ENCODE results near the gene TDRD1. TPM values are rescaled to one million over a fixed set of nuclear protein-coding genes. Genes with fewer than 3 reads are reported as not detected.

The TDRD1 gene
- total RNA-seq, 5 donors from 2014 or later (not counting 1 experiment from before 2014, with no cell fraction given) = 0.12 to 0.38 (median 0.25) TPM; not detected in 1

DNA sequence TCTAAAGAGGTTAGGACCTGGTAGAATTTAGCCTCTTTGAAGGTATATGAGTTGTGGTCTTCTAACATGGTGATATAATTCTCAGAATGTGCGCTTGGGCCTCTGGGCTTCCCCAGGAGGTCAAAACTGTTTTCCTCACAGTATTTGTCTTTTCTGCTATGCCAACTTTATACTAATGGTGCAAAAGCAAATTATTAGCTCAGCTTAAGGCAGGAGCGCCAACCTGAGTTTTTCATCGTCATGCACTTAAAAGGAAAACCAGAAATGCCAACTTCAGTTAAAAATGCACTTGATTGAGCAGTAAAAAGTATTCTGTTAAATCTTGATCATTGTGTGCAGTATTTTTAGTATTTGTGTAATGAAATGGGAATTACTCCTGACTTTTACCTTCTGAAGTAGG is 9.7 kb downstream of the TDRD1 start:
- ChIA-PET POLR2A (no interaction called here), CTCF (interaction anchor here in 1 of 2 donors (0.6 kb wide), 1 partner anchor 23 kb away, joined by 7 read pairs; no protein-coding TSS in a partner anchor)
- Mint-ChIP-seq H3K36me3 (no peaks in the 10 kb centered on the region), H3K4me3 (no peak overlapping the region), H3K9me3 (no peaks in the 10 kb centered on the region), H3K27ac (no peak overlapping the region), H3K27me3 (peaks cover 8 to 14% of the 10 kb centered on the region in 2 donors), H3K4me1 (no peaks in the 10 kb centered on the region)
- Histone ChIP-seq H3K27me3 (replicated peaks in 1 of 2; ENCODE audit: control insufficient read depth in 2 of 2, extremely low read depth in 1 of 2, insufficient read depth in 2 of 2, low read length in 1 of 2) (peaks cover 0 to 3% of the 10 kb centered on the region in 2 experiments), H3K9me3 (no peaks in the 10 kb centered on the region), H3K27ac (ENCODE audit: low read length) (no peak overlapping the region), H3K4me3 (ENCODE audit: control insufficient read depth in 1 of 2, extremely low read depth in 1 of 2, low read length in 1 of 2) (no peak overlapping the region), H3K4me1 (ENCODE audit: control insufficient read depth in 1 of 2, extremely low read depth in 1 of 2, insufficient read depth in 2 of 2, low read length in 2 of 2) (no peaks in the 10 kb centered on the region), H3K36me3 (ENCODE audit: control insufficient read depth in 2 of 2, extremely low read depth in 1 of 2, insufficient read depth in 1 of 2, low read length in 1 of 2) (no peaks in the 10 kb centered on the region)
- ATAC-seq (replicated peaks in 1 of 4) (no peak), DNase-seq (no peak)
- WGBS (ENCODE audit: insufficient coverage) = no CpG with 5 or more reads among the region's 3 CpGs

DNA sequence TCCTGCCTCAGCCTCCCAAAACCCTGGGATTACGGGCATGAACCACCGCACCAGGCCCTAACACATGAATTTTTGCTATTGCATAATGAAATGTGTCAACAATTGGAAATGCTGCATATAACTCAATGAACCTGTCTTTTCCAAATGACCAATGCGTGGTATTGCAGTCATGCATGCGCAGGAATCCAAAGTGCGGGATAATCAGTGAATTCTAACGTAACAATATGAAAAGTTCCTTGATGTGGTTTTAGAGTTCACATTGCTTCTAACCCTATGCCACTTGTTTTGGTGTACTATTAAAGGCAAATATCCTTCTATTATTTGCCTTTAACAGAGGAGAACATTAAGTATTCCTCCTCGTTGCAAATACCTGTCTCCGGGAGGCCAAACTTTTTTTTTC is 10.5 kb downstream of the TDRD1 start:
- H3K4me1 ChIP-seq (ENCODE audit: control insufficient read depth in 1 of 2, extremely low read depth in 1 of 2, insufficient read depth in 2 of 2, low read length in 2 of 2) = no peaks in the 10 kb centered on the region
- DNase-seq (no peak), ATAC-seq (replicated peaks in 1 of 4) (no peak)
- no peaks in the 10 kb centered on the region for H3K36me3 ChIP-seq (ENCODE audit: control insufficient read depth in 2 of 2, extremely low read depth in 1 of 2, insufficient read depth in 1 of 2, low read length in 1 of 2)
- ChIA-PET POLR2A (no interaction called here), CTCF (interaction anchor here in 1 of 2 donors (0.6 kb wide), 1 partner anchor 42 kb away, joined by 3 read pairs; no protein-coding TSS in a partner anchor)
- Mint-ChIP-seq H3K27me3 (peaks cover 8 to 19% of the 10 kb centered on the region in 2 donors), H3K9me3 (no peaks in the 10 kb centered on the region), H3K4me3 (no peak overlapping the region), H3K4me1 (no peaks in the 10 kb centered on the region), H3K27ac (no peak overlapping the region), H3K36me3 (no peaks in the 10 kb centered on the region)
- no peaks in the 10 kb centered on the region for H3K9me3 ChIP-seq
- no peak overlapping the region for H3K27ac ChIP-seq (ENCODE audit: low read length)
- no CpG with 5 or more reads among the region's 8 CpGs for WGBS (ENCODE audit: insufficient coverage)
- peaks cover 0 to 3% of the 10 kb centered on the region in 2 experiments for H3K27me3 ChIP-seq (replicated peaks in 1 of 2; ENCODE audit: control insufficient read depth in 2 of 2, extremely low read depth in 1 of 2, insufficient read depth in 2 of 2, low read length in 1 of 2)
- no peak overlapping the region for H3K4me3 ChIP-seq (ENCODE audit: control insufficient read depth in 1 of 2, extremely low read depth in 1 of 2, low read length in 1 of 2)

DNA sequence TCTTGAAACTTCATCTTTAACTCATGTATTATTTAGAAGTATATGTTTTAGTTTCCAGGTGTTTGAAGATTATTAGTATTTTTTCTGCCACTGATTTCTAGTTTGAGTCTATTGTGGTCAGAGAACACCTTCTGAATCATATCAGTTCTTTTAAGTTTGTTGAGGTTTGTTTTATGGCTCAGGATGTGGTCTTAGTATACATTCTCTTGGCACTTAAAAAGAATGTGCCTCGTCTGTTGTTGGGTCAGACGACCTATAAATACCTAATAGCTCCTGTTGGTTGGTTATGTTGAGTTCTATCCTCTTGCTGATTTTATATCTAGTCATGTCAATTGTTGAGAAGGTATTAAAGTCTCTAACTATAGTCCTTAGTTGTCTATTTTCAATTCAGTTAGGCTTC is 15.9 kb downstream of the TDRD1 start:
- ChIA-PET POLR2A (no interaction called here), CTCF (interaction anchor here in 1 of 2 donors (0.6 kb wide), 1 partner anchor 12 kb away, joined by 3 read pairs; no protein-coding TSS in a partner anchor)
- Mint-ChIP-seq H3K4me1 (peaks cover 0 to 7% (median 3%) of the 10 kb centered on the region in 3 donors), H3K4me3 (no peak overlapping the region), H3K27ac (no peak overlapping the region), H3K9me3 (no peaks in the 10 kb centered on the region), H3K36me3 (no peaks in the 10 kb centered on the region), H3K27me3 (peaks cover 16 to 43% of the 10 kb centered on the region in 2 donors)
- DNase-seq (no peak), ATAC-seq (replicated peaks in 1 of 4) (no peak)
- H3K27me3 ChIP-seq (replicated peaks in 1 of 2; ENCODE audit: control insufficient read depth in 2 of 2, extremely low read depth in 1 of 2, insufficient read depth in 2 of 2, low read length in 1 of 2) = peaks cover 0 to 16% of the 10 kb centered on the region in 2 experiments
- H3K4me3 ChIP-seq (ENCODE audit: control insufficient read depth in 1 of 2, extremely low read depth in 1 of 2, low read length in 1 of 2) = no peak overlapping the region
- no peak overlapping the region for H3K27ac ChIP-seq (ENCODE audit: low read length)
- H3K36me3 ChIP-seq (ENCODE audit: control insufficient read depth in 2 of 2, extremely low read depth in 1 of 2, insufficient read depth in 1 of 2, low read length in 1 of 2) = no peaks in the 10 kb centered on the region
- no CpG with 5 or more reads among the region's 2 CpGs for WGBS (ENCODE audit: insufficient coverage)
- no peaks in the 10 kb centered on the region for H3K4me1 ChIP-seq (ENCODE audit: control insufficient read depth in 1 of 2, extremely low read depth in 1 of 2, insufficient read depth in 2 of 2, low read length in 2 of 2)
- no peaks in the 10 kb centered on the region for H3K9me3 ChIP-seq

DNA sequence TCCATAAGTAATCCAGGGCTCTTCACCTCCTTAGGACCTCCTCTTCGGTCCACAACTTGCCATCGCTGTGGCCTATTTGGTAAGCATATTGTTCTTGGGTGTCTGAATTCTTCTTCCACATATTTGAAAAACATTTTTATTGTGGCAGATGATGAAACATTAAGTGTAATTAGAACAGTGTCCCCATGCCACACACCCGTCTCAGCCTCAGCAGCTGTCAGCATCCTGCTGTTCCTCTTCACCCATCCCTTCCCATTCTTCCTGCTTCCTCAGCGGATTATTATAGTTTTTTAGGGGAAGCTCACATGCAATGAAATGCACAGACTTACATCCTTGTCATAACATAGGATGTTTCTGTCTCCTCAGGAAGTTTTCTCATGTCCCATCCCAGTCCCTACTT is 20.1 kb downstream of the TDRD1 start:
- Mint-ChIP-seq H3K27me3 (peaks cover 34 to 49% of the 10 kb centered on the region in 2 donors), H3K4me3 (no peak overlapping the region), H3K9me3 (no peaks in the 10 kb centered on the region), H3K36me3 (no peaks in the 10 kb centered on the region), H3K27ac (no peak overlapping the region), H3K4me1 (peaks cover 0 to 7% (median 3%) of the 10 kb centered on the region in 3 donors)
- ATAC-seq (replicated peaks in 1 of 4) = no peak
- no peaks in the 10 kb centered on the region for H3K4me1 ChIP-seq (ENCODE audit: control insufficient read depth in 1 of 2, extremely low read depth in 1 of 2, insufficient read depth in 2 of 2, low read length in 2 of 2)
- CTCF ChIA-PET = no interaction called here
- no peak for DNase-seq
- no peaks in the 10 kb centered on the region for H3K36me3 ChIP-seq (ENCODE audit: control insufficient read depth in 2 of 2, extremely low read depth in 1 of 2, insufficient read depth in 1 of 2, low read length in 1 of 2)
- no CpG with 5 or more reads among the region's 4 CpGs for WGBS (ENCODE audit: insufficient coverage)
- H3K27me3 ChIP-seq (replicated peaks in 1 of 2; ENCODE audit: control insufficient read depth in 2 of 2, extremely low read depth in 1 of 2, insufficient read depth in 2 of 2, low read length in 1 of 2) = peaks cover 0 to 21% of the 10 kb centered on the region in 2 experiments
- H3K9me3 ChIP-seq = no peaks in the 10 kb centered on the region
- no peak overlapping the region for H3K4me3 ChIP-seq (ENCODE audit: control insufficient read depth in 1 of 2, extremely low read depth in 1 of 2, low read length in 1 of 2)
- POLR2A ChIA-PET = no interaction called here
- H3K27ac ChIP-seq (ENCODE audit: low read length) = no peak overlapping the region

DNA sequence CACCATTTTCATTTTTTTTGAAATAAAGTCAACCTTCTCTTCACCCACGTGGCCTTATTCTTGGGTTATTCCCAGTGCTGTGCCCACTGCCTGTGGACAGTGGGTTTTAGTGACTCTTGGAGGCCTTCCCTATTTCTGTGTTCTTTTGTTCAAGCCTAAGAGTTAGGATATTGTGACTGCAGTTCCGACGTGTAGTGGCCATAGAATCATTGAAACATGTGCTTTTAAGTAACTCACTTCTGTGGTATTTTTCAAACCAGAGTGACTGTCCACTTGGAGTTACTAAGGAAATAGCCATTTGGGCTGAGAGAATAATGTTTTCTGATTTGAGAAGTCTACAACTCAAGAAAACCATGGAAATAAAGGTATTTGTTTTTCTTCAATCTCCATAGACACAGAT is 23.7 kb downstream of the TDRD1 start:
- no peak overlapping the region for H3K27ac ChIP-seq (ENCODE audit: low read length)
- ChIA-PET CTCF (no interaction called here), POLR2A (no interaction called here)
- WGBS (ENCODE audit: insufficient coverage) = 60% methylated on average over 1 of the region's 3 CpGs
- no peaks in the 10 kb centered on the region for H3K4me1 Mint-ChIP-seq
- ATAC-seq (replicated peaks in 1 of 4) = no peak
- DNase-seq = no peak
- no peaks in the 10 kb centered on the region for H3K9me3 Mint-ChIP-seq
- peaks cover 34 to 39% of the 10 kb centered on the region in 2 donors for H3K27me3 Mint-ChIP-seq
- H3K4me3 ChIP-seq (ENCODE audit: control insufficient read depth in 1 of 2, extremely low read depth in 1 of 2, low read length in 1 of 2) = no peak overlapping the region
- H3K36me3 Mint-ChIP-seq = no peaks in the 10 kb centered on the region
- peaks cover 0 to 20% of the 10 kb centered on the region in 2 experiments for H3K27me3 ChIP-seq (replicated peaks in 1 of 2; ENCODE audit: control insufficient read depth in 2 of 2, extremely low read depth in 1 of 2, insufficient read depth in 2 of 2, low read length in 1 of 2)
- no peak overlapping the region for H3K27ac Mint-ChIP-seq
- H3K9me3 ChIP-seq = no peaks in the 10 kb centered on the region
- H3K4me1 ChIP-seq (ENCODE audit: control insufficient read depth in 1 of 2, extremely low read depth in 1 of 2, insufficient read depth in 2 of 2, low read length in 2 of 2) = no peaks in the 10 kb centered on the region
- no peaks in the 10 kb centered on the region for H3K36me3 ChIP-seq (ENCODE audit: control insufficient read depth in 2 of 2, extremely low read depth in 1 of 2, insufficient read depth in 1 of 2, low read length in 1 of 2)
- H3K4me3 Mint-ChIP-seq = no peak overlapping the region

DNA sequence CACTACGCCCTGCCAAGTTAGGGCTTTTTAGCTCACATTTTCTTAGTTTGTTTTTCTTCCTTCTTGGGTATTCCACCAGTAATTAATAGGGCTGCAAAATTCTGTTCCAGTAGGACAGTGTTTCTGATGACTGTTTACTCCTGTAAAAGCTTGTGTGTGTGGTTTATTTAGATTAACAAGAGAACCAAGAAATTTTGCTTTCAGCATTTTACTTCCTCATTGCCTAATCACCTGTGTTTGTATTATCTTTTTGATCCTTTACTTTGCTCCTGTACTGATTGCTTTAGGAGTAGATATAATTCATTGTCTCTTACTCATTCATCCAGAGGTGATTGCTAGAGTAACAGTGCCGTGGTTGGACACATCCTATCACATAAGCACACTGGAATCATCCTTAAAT is 27.7 kb downstream of the TDRD1 start:
- Histone ChIP-seq H3K27ac (ENCODE audit: low read length) (no peak overlapping the region), H3K4me3 (ENCODE audit: control insufficient read depth in 1 of 2, extremely low read depth in 1 of 2, low read length in 1 of 2) (no peak overlapping the region), H3K9me3 (no peaks in the 10 kb centered on the region), H3K27me3 (replicated peaks in 1 of 2; ENCODE audit: control insufficient read depth in 2 of 2, extremely low read depth in 1 of 2, insufficient read depth in 2 of 2, low read length in 1 of 2) (peaks cover 0 to 5% of the 10 kb centered on the region in 2 experiments), H3K36me3 (ENCODE audit: control insufficient read depth in 2 of 2, extremely low read depth in 1 of 2, insufficient read depth in 1 of 2, low read length in 1 of 2) (no peaks in the 10 kb centered on the region), H3K4me1 (ENCODE audit: control insufficient read depth in 1 of 2, extremely low read depth in 1 of 2, insufficient read depth in 2 of 2, low read length in 2 of 2) (no peaks in the 10 kb centered on the region)
- peaks cover 11 to 13% of the 10 kb centered on the region in 2 donors for H3K27me3 Mint-ChIP-seq
- ChIA-PET POLR2A (no interaction called here), CTCF (interaction anchor here in 1 of 2 donors (0.6 kb wide), 1 partner anchor 12 kb away, joined by 3 read pairs; no protein-coding TSS in a partner anchor)
- no peaks in the 10 kb centered on the region for H3K36me3 Mint-ChIP-seq
- WGBS (ENCODE audit: insufficient coverage) = 57% methylated on average over 1 of the region's 2 CpGs
- ATAC-seq (replicated peaks in 1 of 4) (no peak), DNase-seq (no peak)
- H3K9me3 Mint-ChIP-seq = no peaks in the 10 kb centered on the region
- no peak overlapping the region for H3K27ac Mint-ChIP-seq
- H3K4me3 Mint-ChIP-seq = no peak overlapping the region
- no peaks in the 10 kb centered on the region for H3K4me1 Mint-ChIP-seq

DNA sequence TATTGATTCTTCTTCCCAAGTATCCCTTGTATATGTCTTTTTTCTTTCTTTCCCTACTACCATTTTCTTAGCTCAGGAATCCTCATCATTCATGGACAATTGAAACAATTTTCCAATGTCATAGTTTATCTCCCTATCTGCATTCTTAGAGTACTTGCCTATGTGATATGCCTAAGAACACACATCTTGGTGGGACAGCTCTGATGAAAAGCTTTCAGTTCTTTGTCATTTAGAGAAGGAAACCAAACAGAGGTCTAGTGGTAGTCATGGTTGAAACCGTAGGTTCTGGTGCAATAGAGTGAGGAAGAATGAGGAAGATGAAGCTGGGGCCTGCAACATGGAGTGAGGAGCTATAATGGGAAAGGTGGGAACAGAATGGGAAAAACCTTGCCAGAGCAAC is 28.2 kb downstream of the TDRD1 start:
- ChIA-PET CTCF (interaction anchor here in 1 of 2 donors (0.6 kb wide), 1 partner anchor 13 kb away, joined by 3 read pairs; no protein-coding TSS in a partner anchor), POLR2A (no interaction called here)
- Histone ChIP-seq H3K4me1 (ENCODE audit: control insufficient read depth in 1 of 2, extremely low read depth in 1 of 2, insufficient read depth in 2 of 2, low read length in 2 of 2) (no peaks in the 10 kb centered on the region), H3K27me3 (replicated peaks in 1 of 2; ENCODE audit: control insufficient read depth in 2 of 2, extremely low read depth in 1 of 2, insufficient read depth in 2 of 2, low read length in 1 of 2) (peaks cover 0 to 5% of the 10 kb centered on the region in 2 experiments), H3K9me3 (no peaks in the 10 kb centered on the region), H3K27ac (ENCODE audit: low read length) (no peak overlapping the region), H3K36me3 (ENCODE audit: control insufficient read depth in 2 of 2, extremely low read depth in 1 of 2, insufficient read depth in 1 of 2, low read length in 1 of 2) (no peaks in the 10 kb centered on the region), H3K4me3 (ENCODE audit: control insufficient read depth in 1 of 2, extremely low read depth in 1 of 2, low read length in 1 of 2) (no peak overlapping the region)
- WGBS (ENCODE audit: insufficient coverage) = 86% methylated on average over 1 of the region's 1 CpG
- H3K27ac Mint-ChIP-seq = no peak overlapping the region
- ATAC-seq (replicated peaks in 1 of 4) (no peak), DNase-seq (no peak)
- no peak overlapping the region for H3K4me3 Mint-ChIP-seq
- H3K36me3 Mint-ChIP-seq = no peaks in the 10 kb centered on the region
- peaks cover 11 to 12% of the 10 kb centered on the region in 2 donors for H3K27me3 Mint-ChIP-seq
- H3K4me1 Mint-ChIP-seq = no peaks in the 10 kb centered on the region
- no peaks in the 10 kb centered on the region for H3K9me3 Mint-ChIP-seq

Data from T-cell (primary cell).